Fibroblast of lung (primary cell): ENCODE results near the gene NKAIN2.

Source experiments
- EZH2 ChIP-seq: IDR thresholded peaks from 2 replicates; pipeline ENCODE4 v1.5.1; 2012; ENCODE audit warnings: low read length, control low read depth, mild to moderate bottlenecking; ENCODE audit errors: missing control alignments
- TF ChIP-seq, protein P1 (sequence below), 2 donors: IDR thresholded peaks in 1 of 2; conservative IDR thresholded peaks in 1 of 2; 1 replicate in 1 of 2; 2 replicates in 1 of 2; pipeline ENCODE4 v1.5.1; 2011 to 2012; ENCODE audit warnings: low read length in 2 of 2, control low read depth in 1 of 2, inconsistent platforms in 1 of 2, low read depth in 1 of 2, mild to moderate bottlenecking in 1 of 2

DNA sequence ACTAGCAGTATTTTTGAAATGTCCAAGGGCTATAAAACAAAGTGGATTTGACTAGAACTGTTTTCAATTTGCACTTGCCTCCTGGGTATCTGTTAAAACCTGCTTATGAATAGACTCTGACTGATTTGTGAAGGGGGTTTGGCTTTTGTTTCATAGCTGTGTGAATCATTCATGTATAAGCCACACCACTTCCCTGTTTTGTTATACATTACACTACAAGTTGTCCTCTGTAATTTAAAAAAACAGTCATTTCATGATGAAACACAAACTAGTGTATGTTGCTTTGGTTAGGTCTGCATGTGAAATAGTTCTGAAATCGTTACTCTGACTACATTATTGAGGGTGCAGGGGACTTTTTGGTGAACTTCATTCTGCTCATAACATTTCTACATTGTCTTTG is 121.7 kb downstream of the NKAIN2 start:
- TF ChIP-seq, protein P1, sequence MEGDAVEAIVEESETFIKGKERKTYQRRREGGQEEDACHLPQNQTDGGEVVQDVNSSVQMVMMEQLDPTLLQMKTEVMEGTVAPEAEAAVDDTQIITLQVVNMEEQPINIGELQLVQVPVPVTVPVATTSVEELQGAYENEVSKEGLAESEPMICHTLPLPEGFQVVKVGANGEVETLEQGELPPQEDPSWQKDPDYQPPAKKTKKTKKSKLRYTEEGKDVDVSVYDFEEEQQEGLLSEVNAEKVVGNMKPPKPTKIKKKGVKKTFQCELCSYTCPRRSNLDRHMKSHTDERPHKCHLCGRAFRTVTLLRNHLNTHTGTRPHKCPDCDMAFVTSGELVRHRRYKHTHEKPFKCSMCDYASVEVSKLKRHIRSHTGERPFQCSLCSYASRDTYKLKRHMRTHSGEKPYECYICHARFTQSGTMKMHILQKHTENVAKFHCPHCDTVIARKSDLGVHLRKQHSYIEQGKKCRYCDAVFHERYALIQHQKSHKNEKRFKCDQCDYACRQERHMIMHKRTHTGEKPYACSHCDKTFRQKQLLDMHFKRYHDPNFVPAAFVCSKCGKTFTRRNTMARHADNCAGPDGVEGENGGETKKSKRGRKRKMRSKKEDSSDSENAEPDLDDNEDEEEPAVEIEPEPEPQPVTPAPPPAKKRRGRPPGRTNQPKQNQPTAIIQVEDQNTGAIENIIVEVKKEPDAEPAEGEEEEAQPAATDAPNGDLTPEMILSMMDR (conservative IDR thresholded peaks at IDR 0.05 in 1 of 2, IDR thresholded peaks at IDR 0.05 in 1 of 2; ENCODE audit: low read depth in 1 of 2, low read length in 2 of 2): no peak
- no peak for TF ChIP-seq EZH2
